SK-N-SH (cell line): ENCODE data around the gene NUDT14. TPM values are rescaled to one million over a fixed set of nuclear protein-coding genes. Genes with fewer than 3 reads are reported as not detected.

ENCODE experiments used
- CTCF ChIA-PET: fragments of 300-600, 350-600 bp; formaldehyde crosslinking; extraction: SDS; loops from one replicate; lab custom pipeline; 2021; lab: Yijun Ruan, JAX
- POLR2A ChIA-PET: fragments of 350-600 bp; sonication (Branson Sonifier 250); formaldehyde crosslinking; extraction: SDS; loops from one replicate; lab custom pipeline; 2020; ENCODE audit warnings: antibody characterized with exemption, inconsistent platforms; lab: Yijun Ruan, JAX
- DNase-seq: peaks from one replicate; pipeline ENCODE4 v3.0.0; 2012
- H2AFZ ChIP-seq: fragments of 200-600 bp; sonication (generic); 2 replicates; pipeline ENCODE4 v1.8.1; 2016; ENCODE audit warnings: antibody characterized with exemption, mild to moderate bottlenecking, low read depth
- H3F3A ChIP-seq: fragments of 200-600 bp; sonication (generic); replicated peaks from 2 replicates; pipeline ENCODE3; 2016; ENCODE audit warnings: antibody characterized with exemption, mild to moderate bottlenecking; ENCODE audit not compliant: insufficient read depth
- H3K27ac ChIP-seq, 2 experiments: fragments of 200-500 bp in 1 of 2; fragments of 200-600 bp in 1 of 2; sonication (Bioruptor generic) in 1 of 2; sonication (generic), shearing (Covaris generic) in 1 of 2; 2 replicates each; pipeline versions ENCODE4 v1.5.1 to v1.6.1; 2014 to 2016; ENCODE audit warnings: low read depth in 2 of 2, inconsistent platforms in 1 of 2, low read length in 1 of 2, mild to moderate bottlenecking in 1 of 2, mixed read lengths in 1 of 2
- H3K27me3 ChIP-seq: fragments of 200-600 bp; sonication (generic), shearing (Covaris generic); 2 replicates; pipeline ENCODE4 v1.6.1; 2016; ENCODE audit warnings: mixed run types; ENCODE audit not compliant: insufficient read depth
- H3K36me3 ChIP-seq, 2 experiments: fragments of 200-500 bp in 1 of 2; fragments of 200-600 bp in 1 of 2; sonication (Bioruptor generic) in 1 of 2; sonication (generic) in 1 of 2; replicated peaks in 1 of 2; 2 replicates each; pipeline versions ENCODE3 to v1.5.1; 2014 to 2016; ENCODE audit warnings: low read length in 1 of 2, mild to moderate bottlenecking in 1 of 2; ENCODE audit not compliant: insufficient read depth in 2 of 2, control insufficient read depth in 1 of 2
- H3K4me1 ChIP-seq, 2 experiments: fragments of 200-500 bp in 1 of 2; fragments of 200-600 bp in 1 of 2; sonication (Bioruptor generic) in 1 of 2; sonication (generic), shearing (Covaris generic) in 1 of 2; 2 replicates each; pipeline versions ENCODE4 v1.5.1 to v1.6.1; 2014 to 2016; ENCODE audit warnings: low read depth in 1 of 2, low read length in 1 of 2, mixed run types in 1 of 2; ENCODE audit not compliant: insufficient read depth in 2 of 2, control insufficient read depth in 1 of 2
- H3K4me2 ChIP-seq: fragments of 200-600 bp; sonication (generic), shearing (Covaris generic); 2 replicates; pipeline ENCODE4 v1.6.1; 2017; ENCODE audit warnings: mixed run types
- H3K4me3 ChIP-seq, 2 experiments: fragments of 200-500 bp in 1 of 2; fragments of 200-600 bp in 1 of 2; sonication (Bioruptor generic) in 1 of 2; sonication (generic), shearing (Covaris generic) in 1 of 2; 2 replicates each; pipeline versions ENCODE4 v1.5.1 to v1.8.1; 2014 to 2016; ENCODE audit warnings: low read depth in 2 of 2, inconsistent platforms in 1 of 2, low read length in 1 of 2, mild to moderate bottlenecking in 1 of 2, mixed read lengths in 1 of 2, moderate library complexity in 1 of 2
- H3K79me2 ChIP-seq: fragments of 200-600 bp; sonication (generic); 2 replicates; pipeline ENCODE4 v1.8.1; 2017; ENCODE audit warnings: mild to moderate bottlenecking; ENCODE audit not compliant: insufficient read depth
- H3K9ac ChIP-seq: fragments of 200-600 bp; sonication (generic); 2 replicates; pipeline ENCODE4 v1.6.1; 2017; ENCODE audit warnings: mixed run types
- H3K9me2 ChIP-seq: fragments of 200-600 bp; sonication (generic); 2 replicates; pipeline ENCODE4 v1.6.1; 2017; ENCODE audit warnings: mixed run types
- H3K9me3 ChIP-seq: fragments of 200-600 bp; sonication (generic); 2 replicates; pipeline ENCODE4 v1.6.1; 2017; ENCODE audit warnings: mixed run types, mild to moderate bottlenecking, moderate library complexity
- H4K20me1 ChIP-seq: fragments of 200-600 bp; sonication (generic); 2 replicates; pipeline ENCODE4 v1.6.1; 2017; ENCODE audit warnings: mild to moderate bottlenecking, mixed run types; ENCODE audit not compliant: insufficient read depth
- CHD2 ChIP-seq: fragments of 150-350 bp; IDR thresholded peaks from 2 replicates; pipeline ENCODE4 v1.6.1; 2018; ENCODE audit warnings: low read length; ENCODE audit not compliant: partially characterized antibody
- CTCF ChIP-seq: fragments of 200-600 bp; sonication (generic); IDR thresholded peaks from 2 replicates; pipeline ENCODE4 v1.6.1; 2017; ENCODE audit warnings: antibody characterized with exemption, mild to moderate bottlenecking, moderate library complexity
- ELF1 ChIP-seq: IDR thresholded peaks from 2 replicates; pipeline ENCODE4 v1.4.0; 2012
- EP300 ChIP-seq, 2 experiments: IDR thresholded peaks; 2 replicates each; pipeline versions ENCODE4 v1.4.0 to v1.6.1; 2012; ENCODE audit warnings: borderline replicate concordance in 1 of 2, low read depth in 1 of 2, low read length in 1 of 2
- EZH2phosphoT487 ChIP-seq: fragments of 200-600 bp; sonication (generic); IDR thresholded peaks from 2 replicates; pipeline ENCODE4 v1.6.1; 2017; ENCODE audit warnings: low read depth, mixed run types, mild to moderate bottlenecking, antibody characterized with exemption, moderate library complexity, borderline replicate concordance
- FOSL2 ChIP-seq: IDR thresholded peaks from 2 replicates; pipeline ENCODE4 v1.4.0; 2012; ENCODE audit warnings: low read depth, mild to moderate bottlenecking, moderate library complexity, borderline replicate concordance
- GATA2 ChIP-seq: sonication (generic); formaldehyde crosslinking; IDR thresholded peaks from 2 replicates; pipeline ENCODE4 v1.5.0; 2020; ENCODE audit warnings: mild to moderate bottlenecking, missing genetic modification reagents
- JUND ChIP-seq: IDR thresholded peaks from 2 replicates; pipeline ENCODE4 v1.4.0; 2012
- NFIC ChIP-seq: IDR thresholded peaks from 2 replicates; pipeline ENCODE4 v1.4.0; 2012; ENCODE audit warnings: borderline replicate concordance
- NRF1 ChIP-seq: IDR thresholded peaks from 2 replicates; pipeline ENCODE4 v1.6.1; 2012; ENCODE audit warnings: low read depth, mild to moderate bottlenecking, low read length
- POLR2AphosphoS5 ChIP-seq: IDR thresholded peaks from 2 replicates; pipeline ENCODE4 v1.6.1; 2012; ENCODE audit warnings: low read depth, low read length
- SMC3 ChIP-seq: IDR thresholded peaks from 2 replicates; pipeline ENCODE4 v1.6.1; 2012; ENCODE audit warnings: low read depth, low read length, improper control_type of control experiment
- TAF1 ChIP-seq: IDR thresholded peaks from 2 replicates; pipeline ENCODE4 v1.6.1; 2012; ENCODE audit warnings: low read depth, mild to moderate bottlenecking, low read length, moderate library complexity, borderline replicate concordance
- TCF12 ChIP-seq: IDR thresholded peaks from 2 replicates; pipeline ENCODE4 v1.4.0; 2012
- USF1 ChIP-seq: IDR thresholded peaks from 2 replicates; pipeline ENCODE4 v1.4.0; 2012; ENCODE audit warnings: low read depth, borderline replicate concordance
- USF2 ChIP-seq: fragments of 150-350 bp; IDR thresholded peaks from 2 replicates; pipeline ENCODE4 v1.6.1; 2017; ENCODE audit warnings: antibody characterized with exemption, low read length, low read depth, borderline replicate concordance
- YY1 ChIP-seq: IDR thresholded peaks from 2 replicates; pipeline ENCODE4 v1.4.0; 2012; ENCODE audit warnings: low read depth, mild to moderate bottlenecking
- WGBS: methylation state at CpG from one replicate; pipeline ENCODE4 v1.1.6; 2017; ENCODE audit warnings: low lambda C conversion rate; 5-methylcytosine and 5-hydroxymethylcytosine counted together
- polyA plus RNA-seq, 3 experiments: library from polyadenylated mRNA; depleted of rRNA; stranded (reverse); fragments of >200 nt; gene quantifications; 2 replicates each; pipeline ENCODE4 v1.2.3, GENCODE V29; 2012
- TF ChIP-seq, protein P1 (sequence below): IDR thresholded peaks from 2 replicates; pipeline ENCODE4 v1.4.0; 2012; ENCODE audit warnings: low read depth, borderline replicate concordance
- TF ChIP-seq, protein P2 (sequence below): fragments of 150-350 bp; IDR thresholded peaks from 2 replicates; pipeline ENCODE4 v1.6.1; 2016; ENCODE audit warnings: mild to moderate bottlenecking, low read depth, low read length
- TF ChIP-seq, protein P3 (sequence below): IDR thresholded peaks from 2 replicates; pipeline ENCODE4 v1.6.1; 2012; ENCODE audit warnings: mild to moderate bottlenecking, low read depth, low read length, moderate library complexity

NUDT14 gene
- polyA plus RNA-seq, 1 of the 3 experiments (the other 2 are of a cell fraction): 18.4 TPM

GRCh38 chr14:105150368-105151083 is 30.6 kb downstream of the NUDT14 start:
- Histone ChIP-seq H3K27ac (no peak overlapping the region), H3F3A (no peaks in the 10 kb centered on the region), H2AFZ (no peak overlapping the region), H3K9ac (no peak overlapping the region), H3K36me3 (no peaks in the 10 kb centered on the region), H3K27me3 (no peaks in the 10 kb centered on the region), H4K20me1 (no peaks in the 10 kb centered on the region), H3K9me2 (no peaks in the 10 kb centered on the region), H3K79me2 (no peaks in the 10 kb centered on the region), H3K4me2 (no peak overlapping the region), H3K4me1 (peaks cover 0 to 6% of the 10 kb centered on the region in 2 experiments; a peak in 1 of 4 replicates), H3K4me3 (no peak overlapping the region), H3K9me3 (no peaks in the 10 kb centered on the region)
- DNase-seq: no peak
- TF ChIP-seq USF1 (no peak), NRF1 (no peak), EP300 (IDR thresholded peaks at IDR 0.05; ENCODE audit: borderline replicate concordance in 1 of 2, low read depth in 1 of 2, low read length in 1 of 2) (no peak), USF2 (no peak), CTCF (no peak), EZH2phosphoT487 (no peak), SMC3 (no peak), FOSL2 (no peak), NFIC (no peak), YY1 (no peak), ELF1 (no peak), TAF1 (no peak), GATA2 (CRISPR knock-in tag) (no peak), CHD2 (no peak), TCF12 (no peak), POLR2AphosphoS5 (no peak), JUND (no peak)
- TF ChIP-seq, protein P1, sequence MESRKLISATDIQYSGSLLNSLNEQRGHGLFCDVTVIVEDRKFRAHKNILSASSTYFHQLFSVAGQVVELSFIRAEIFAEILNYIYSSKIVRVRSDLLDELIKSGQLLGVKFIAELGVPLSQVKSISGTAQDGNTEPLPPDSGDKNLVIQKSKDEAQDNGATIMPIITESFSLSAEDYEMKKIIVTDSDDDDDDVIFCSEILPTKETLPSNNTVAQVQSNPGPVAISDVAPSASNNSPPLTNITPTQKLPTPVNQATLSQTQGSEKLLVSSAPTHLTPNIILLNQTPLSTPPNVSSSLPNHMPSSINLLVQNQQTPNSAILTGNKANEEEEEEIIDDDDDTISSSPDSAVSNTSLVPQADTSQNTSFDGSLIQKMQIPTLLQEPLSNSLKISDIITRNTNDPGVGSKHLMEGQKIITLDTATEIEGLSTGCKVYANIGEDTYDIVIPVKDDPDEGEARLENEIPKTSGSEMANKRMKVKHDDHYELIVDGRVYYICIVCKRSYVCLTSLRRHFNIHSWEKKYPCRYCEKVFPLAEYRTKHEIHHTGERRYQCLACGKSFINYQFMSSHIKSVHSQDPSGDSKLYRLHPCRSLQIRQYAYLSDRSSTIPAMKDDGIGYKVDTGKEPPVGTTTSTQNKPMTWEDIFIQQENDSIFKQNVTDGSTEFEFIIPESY: no peak
- TF ChIP-seq, protein P2, sequence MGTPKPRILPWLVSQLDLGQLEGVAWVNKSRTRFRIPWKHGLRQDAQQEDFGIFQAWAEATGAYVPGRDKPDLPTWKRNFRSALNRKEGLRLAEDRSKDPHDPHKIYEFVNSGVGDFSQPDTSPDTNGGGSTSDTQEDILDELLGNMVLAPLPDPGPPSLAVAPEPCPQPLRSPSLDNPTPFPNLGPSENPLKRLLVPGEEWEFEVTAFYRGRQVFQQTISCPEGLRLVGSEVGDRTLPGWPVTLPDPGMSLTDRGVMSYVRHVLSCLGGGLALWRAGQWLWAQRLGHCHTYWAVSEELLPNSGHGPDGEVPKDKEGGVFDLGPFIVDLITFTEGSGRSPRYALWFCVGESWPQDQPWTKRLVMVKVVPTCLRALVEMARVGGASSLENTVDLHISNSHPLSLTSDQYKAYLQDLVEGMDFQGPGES: no peak
- TF ChIP-seq, protein P3, sequence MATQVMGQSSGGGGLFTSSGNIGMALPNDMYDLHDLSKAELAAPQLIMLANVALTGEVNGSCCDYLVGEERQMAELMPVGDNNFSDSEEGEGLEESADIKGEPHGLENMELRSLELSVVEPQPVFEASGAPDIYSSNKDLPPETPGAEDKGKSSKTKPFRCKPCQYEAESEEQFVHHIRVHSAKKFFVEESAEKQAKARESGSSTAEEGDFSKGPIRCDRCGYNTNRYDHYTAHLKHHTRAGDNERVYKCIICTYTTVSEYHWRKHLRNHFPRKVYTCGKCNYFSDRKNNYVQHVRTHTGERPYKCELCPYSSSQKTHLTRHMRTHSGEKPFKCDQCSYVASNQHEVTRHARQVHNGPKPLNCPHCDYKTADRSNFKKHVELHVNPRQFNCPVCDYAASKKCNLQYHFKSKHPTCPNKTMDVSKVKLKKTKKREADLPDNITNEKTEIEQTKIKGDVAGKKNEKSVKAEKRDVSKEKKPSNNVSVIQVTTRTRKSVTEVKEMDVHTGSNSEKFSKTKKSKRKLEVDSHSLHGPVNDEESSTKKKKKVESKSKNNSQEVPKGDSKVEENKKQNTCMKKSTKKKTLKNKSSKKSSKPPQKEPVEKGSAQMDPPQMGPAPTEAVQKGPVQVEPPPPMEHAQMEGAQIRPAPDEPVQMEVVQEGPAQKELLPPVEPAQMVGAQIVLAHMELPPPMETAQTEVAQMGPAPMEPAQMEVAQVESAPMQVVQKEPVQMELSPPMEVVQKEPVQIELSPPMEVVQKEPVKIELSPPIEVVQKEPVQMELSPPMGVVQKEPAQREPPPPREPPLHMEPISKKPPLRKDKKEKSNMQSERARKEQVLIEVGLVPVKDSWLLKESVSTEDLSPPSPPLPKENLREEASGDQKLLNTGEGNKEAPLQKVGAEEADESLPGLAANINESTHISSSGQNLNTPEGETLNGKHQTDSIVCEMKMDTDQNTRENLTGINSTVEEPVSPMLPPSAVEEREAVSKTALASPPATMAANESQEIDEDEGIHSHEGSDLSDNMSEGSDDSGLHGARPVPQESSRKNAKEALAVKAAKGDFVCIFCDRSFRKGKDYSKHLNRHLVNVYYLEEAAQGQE: no peak
- ChIA-PET CTCF (no interaction called here), POLR2A (no interaction called here)
- 89% methylated on average over 18 of the region's 35 CpGs for WGBS
